CD14-positive monocyte (primary cell): ENCODE data around the gene BACH1. TPM values are rescaled to one million over a fixed set of nuclear protein-coding genes. Genes with fewer than 3 reads are reported as not detected.
"Not testable (repeated sequence)": the region's sequence is repeated elsewhere in the genome, so short reads cannot be mapped to it uniquely, and the experiment has no call there.

Experiments
- DNase-seq, 3 donors: peaks; one replicate each; pipeline ENCODE4 v3.0.0-alpha.2; 2011 to 2022
- H2AFZ ChIP-seq: 2 replicates; pipeline ENCODE4 v1.6.0; 2012; ENCODE audit warnings: mild to moderate bottlenecking, low read depth, low read length, inconsistent platforms; ENCODE audit not compliant: insufficient read depth, poor library complexity, severe bottlenecking
- H3K27ac ChIP-seq, 2 donors: 1 replicate in 1 of 2; 2 replicates in 1 of 2; pipeline ENCODE4 v1.5.1; 2012 to 2013; ENCODE audit warnings: low read length in 2 of 2, control low read depth in 1 of 2, inconsistent platforms in 1 of 2, low read depth in 1 of 2, mild to moderate bottlenecking in 1 of 2
- H3K27me3 ChIP-seq, 2 donors: one replicate each; pipeline versions ENCODE4 v1.6.0 to v1.6.1; 2011 to 2013; ENCODE audit warnings: low read length in 2 of 2; ENCODE audit not compliant: control insufficient read depth in 2 of 2, insufficient read depth in 2 of 2
- H3K36me3 ChIP-seq, 2 donors: replicated peaks in 1 of 2; 1 replicate in 1 of 2; 2 replicates in 1 of 2; pipeline versions ENCODE4 v1.5.1 to v1.6.1; 2012 to 2013; ENCODE audit warnings: low read length in 2 of 2, control low read depth in 1 of 2, inconsistent platforms in 1 of 2, mild to moderate bottlenecking in 1 of 2; ENCODE audit not compliant: insufficient read depth in 2 of 2, control insufficient read depth in 1 of 2
- H3K4me1 ChIP-seq, 2 donors: 1 replicate in 1 of 2; 2 replicates in 1 of 2; pipeline versions ENCODE4 v1.5.1 to v1.6.1; 2012 to 2013; ENCODE audit warnings: low read length in 2 of 2, control low read depth in 1 of 2, inconsistent platforms in 1 of 2, mild to moderate bottlenecking in 1 of 2, moderate library complexity in 1 of 2; ENCODE audit not compliant: insufficient read depth in 2 of 2, control insufficient read depth in 1 of 2
- H3K4me2 ChIP-seq: replicated peaks from 2 replicates; pipeline ENCODE3; 2012; ENCODE audit warnings: low read length, moderate library complexity, mild to moderate bottlenecking; ENCODE audit not compliant: poor library complexity, severe bottlenecking; ENCODE audit errors: extremely low read depth
- H3K4me3 ChIP-seq, 3 experiments: fragments of 200-600 bp in 1 of 3; sonication (generic) in 1 of 3; replicated peaks in 1 of 3; 1 replicate in 2 of 3; 2 replicates in 1 of 3; pipeline ENCODE4 v1.5.1; 2011 to 2013; ENCODE audit warnings: low read length in 3 of 3, mild to moderate bottlenecking in 3 of 3, control low read depth in 2 of 3, low read depth in 2 of 3, inconsistent platforms in 1 of 3, moderate library complexity in 1 of 3
- H3K79me2 ChIP-seq: 2 replicates; pipeline ENCODE4 v1.6.0; 2012; ENCODE audit warnings: mild to moderate bottlenecking, control low read depth, inconsistent platforms, low read length, moderate library complexity; ENCODE audit not compliant: insufficient read depth
- H3K9ac ChIP-seq: 2 replicates; pipeline ENCODE4 v1.6.0; 2017; ENCODE audit warnings: low read length, mild to moderate bottlenecking; ENCODE audit not compliant: insufficient read depth, poor library complexity, severe bottlenecking
- H3K9me3 ChIP-seq, 2 donors: replicated peaks in 1 of 2; 1 replicate in 1 of 2; 2 replicates in 1 of 2; pipeline versions ENCODE4 v1.5.1 to v1.6.1; 2012 to 2013; ENCODE audit warnings: low read length in 2 of 2, control low read depth in 1 of 2; ENCODE audit not compliant: control insufficient read depth in 1 of 2, insufficient read depth in 1 of 2
- H4K20me1 ChIP-seq: 2 replicates; pipeline ENCODE4 v1.6.0; 2012; ENCODE audit warnings: mild to moderate bottlenecking, low read length, control low read depth, moderate library complexity; ENCODE audit not compliant: insufficient read depth
- H3K27ac Mint-ChIP-seq, 7 donors: one replicate each; pipeline ENCODE4 v1.8.0; 2020; ENCODE audit warnings: mild to moderate bottlenecking in 7 of 7, mixed read lengths in 7 of 7, moderate library complexity in 6 of 7, inconsistent platforms in 2 of 7
- H3K27me3 Mint-ChIP-seq, 3 donors: one replicate each; pipeline ENCODE4 v1.8.0; 2021 to 2022; ENCODE audit warnings: low read depth in 3 of 3, mild to moderate bottlenecking in 3 of 3, mixed read lengths in 3 of 3, moderate library complexity in 3 of 3, inconsistent platforms in 1 of 3
- H3K36me3 Mint-ChIP-seq, 2 donors: one replicate each; pipeline ENCODE4 v1.8.0; 2020; ENCODE audit warnings: mixed read lengths in 2 of 2, inconsistent platforms in 1 of 2, mild to moderate bottlenecking in 1 of 2
- H3K4me1 Mint-ChIP-seq: one replicate; pipeline ENCODE4 v1.8.0; 2020; ENCODE audit warnings: mild to moderate bottlenecking, mixed read lengths
- H3K4me3 Mint-ChIP-seq, 2 donors: one replicate each; pipeline ENCODE4 v1.8.0; 2020; ENCODE audit warnings: mild to moderate bottlenecking in 2 of 2, mixed read lengths in 2 of 2, moderate library complexity in 1 of 2
- H3K9me3 Mint-ChIP-seq, 7 donors: one replicate each; pipeline ENCODE4 v1.8.0; 2020 to 2022; ENCODE audit warnings: mixed read lengths in 7 of 7, mild to moderate bottlenecking in 6 of 7, moderate library complexity in 6 of 7, inconsistent platforms in 2 of 7
- CTCF ChIP-seq: fragments of 200-600 bp; IDR thresholded peaks from one replicate; pipeline ENCODE4 v1.8.0; 2022; ENCODE audit warnings: antibody characterized with exemption, mild to moderate bottlenecking
- WGBS: methylation state at CpG from one replicate; pipeline ENCODE4 v1.1.5; 2013; ENCODE audit warnings: missing lambda C conversion rate; ENCODE audit not compliant: insufficient coverage; 5-methylcytosine and 5-hydroxymethylcytosine counted together
- intact Hi-C, 2 donors: fragments of 100-400 bp; cut with micrococcal nuclease; formaldehyde crosslinking; loops; one replicate each; pipeline versions ENCODE4 v1.15.0 to v1.15.1; 2023
- polyA plus RNA-seq, 3 donors: library from polyadenylated mRNA; depleted of rRNA in 1 of 3; unstranded in 2 of 3; stranded (reverse) in 1 of 3; fragments of 300-500 nt in 2 of 3; fragments of >200 nt in 1 of 3; fragmentation: Illumina TruSeq in 2 of 3; gene quantifications; 1 replicate in 2 of 3; 2 replicates in 1 of 3; pipeline ENCODE4 v1.2.3, GENCODE V29; 2012 to 2021

Gene BACH1
- polyA plus RNA-seq, 3 donors: 69.2 to 199 (median 148) TPM

DNA sequence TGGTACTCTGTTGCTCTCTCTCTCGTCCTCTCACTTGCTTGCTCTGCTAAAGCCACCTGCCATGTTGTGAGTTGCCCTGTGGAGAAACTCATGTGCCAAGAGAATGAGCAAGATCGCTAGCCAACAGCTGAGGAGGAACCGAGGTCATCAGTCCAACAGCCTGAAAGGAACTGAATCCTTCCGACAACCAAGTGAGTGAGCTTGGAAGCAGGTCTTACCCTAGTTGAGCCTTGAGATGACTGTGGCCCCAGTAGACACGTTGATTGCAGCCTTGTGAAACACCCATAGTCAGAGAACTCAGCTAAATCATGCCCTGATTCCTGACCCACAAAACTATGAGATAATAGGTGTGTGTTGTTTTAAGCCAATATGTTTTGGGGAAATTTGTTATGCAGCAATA lies 48.1 kb upstream of the BACH1 start:
- Mint-ChIP-seq H3K4me1 (peaks cover 26% of the 10 kb centered on the region), H3K36me3 (peaks cover 11 to 24% of the 10 kb centered on the region in 2 donors), H3K27ac (peak overlapping the region in 5 of 7 donors; percentile 26 to 69 (median 63)), H3K9me3 (peaks cover 17 to 27% (median 22%) of the 10 kb centered on the region in 7 donors), H3K27me3 (no peaks in the 10 kb centered on the region), H3K4me3 (no peak overlapping the region)
- Histone ChIP-seq H3K9me3 (peaks cover 8 to 16% of the 10 kb centered on the region in 2 donors), H3K9ac (no peak overlapping the region), H3K27me3 (no peaks in the 10 kb centered on the region), H3K79me2 (no peaks in the 10 kb centered on the region), H3K4me3 (no peak overlapping the region), H3K4me1 (peaks cover 13 to 33% of the 10 kb centered on the region in 2 donors), H3K36me3 (no peaks in the 10 kb centered on the region), H3K27ac (peak overlapping the region in 1 of 2 donors; percentile 21), H2AFZ (no peak overlapping the region), H4K20me1 (no peaks in the 10 kb centered on the region), H3K4me2 (no peak overlapping the region)
- peak in 2 of 3 donors; percentile 30 to 55 for DNase-seq
- intact Hi-C loops: no loop called here
- WGBS: 46% methylated on average over 3 of the region's 5 CpGs
- TF ChIP-seq CTCF: no peak

GRCh38 chr21:29253861-29254260 lies 44.9 kb upstream of the BACH1 start:
- intact Hi-C loops, H3K27ac ChIP-seq, DNase-seq, H3K27me3 ChIP-seq, H3K4me3 ChIP-seq, H3K27me3 Mint-ChIP-seq, H3K36me3 ChIP-seq, H3K27ac Mint-ChIP-seq, H2AFZ ChIP-seq, H4K20me1 ChIP-seq, H3K4me2 ChIP-seq, H3K79me2 ChIP-seq, H3K4me3 Mint-ChIP-seq, H3K9ac ChIP-seq: not testable (repeated sequence)
- Mint-ChIP-seq H3K9me3 (peaks cover 17 to 27% (median 22%) of the 10 kb centered on the region in 7 donors), H3K36me3 (peaks cover 16 to 24% of the 10 kb centered on the region in 2 donors), H3K4me1 (peaks cover 47% of the 10 kb centered on the region)
- H3K4me1 ChIP-seq: peaks cover 30 to 41% of the 10 kb centered on the region in 2 donors
- H3K9me3 ChIP-seq: peaks cover 8 to 16% of the 10 kb centered on the region in 2 donors
